Stimulated activated CD8-positive, alpha-beta memory T cell treated with anti-CD3 and anti-CD28 coated beads, Interleukin-4, amount 100 ng/mL, for 4 hours (primary cell): ENCODE results near the gene KCNK15.

ENCODE experiments used
- DNase-seq, 2 donors: peaks; one replicate each; pipeline ENCODE4 v3.0.0-alpha.2; 2020; ENCODE audit warnings: low read depth in 2 of 2, low spot score in 1 of 2

The KCNK15 gene

DNA sequence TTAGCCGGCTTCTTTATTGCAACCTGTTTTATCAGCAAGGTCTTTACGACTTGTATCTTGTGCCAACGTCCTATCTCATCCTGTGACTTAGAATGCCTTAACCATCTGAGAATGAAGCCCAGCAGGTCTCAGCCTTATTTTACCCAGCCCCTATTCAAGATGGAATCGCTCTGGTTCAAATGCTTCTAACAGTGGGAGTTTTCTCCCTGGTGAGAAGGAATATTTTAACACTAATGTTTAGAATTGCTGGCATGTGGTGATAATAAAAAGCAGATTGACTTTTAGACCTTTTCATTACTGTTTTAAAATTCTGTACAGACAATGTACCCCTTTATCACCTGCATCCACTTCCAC is 9.9 kb upstream of the KCNK15 start:
- DNase-seq, result no peak

GRCh38 chr20:44736170-44737021 is 9.3 kb upstream of the KCNK15 start:
- no peak for DNase-seq

DNA sequence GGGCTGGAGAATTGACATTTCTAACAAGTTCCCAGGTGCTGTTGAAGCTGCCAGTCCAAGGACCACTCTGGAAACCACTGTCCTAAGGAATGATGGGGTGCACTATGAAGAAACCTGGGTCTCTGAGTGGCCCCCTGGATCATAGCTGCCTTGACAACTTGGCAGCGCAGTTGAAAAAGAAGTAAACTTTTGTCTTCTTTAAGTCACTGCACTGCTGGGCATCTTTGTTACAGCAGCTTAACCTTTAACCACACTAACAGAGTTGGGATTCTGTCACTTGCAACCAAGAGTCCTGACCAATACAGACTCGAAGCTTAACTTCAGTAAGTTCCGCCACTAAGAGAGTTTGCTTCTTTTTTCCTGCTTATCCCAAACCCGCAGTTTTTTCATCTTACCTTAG is 8.5 kb upstream of the KCNK15 start:
- no peak for DNase-seq

- DNase-seq, result no peak
These were observed 6.7 kb upstream of the KCNK15 start for GRCh38 chr20:44738813-44739477.

GRCh38 chr20:44739942-44740341 is 5.7 kb upstream of the KCNK15 start:
- DNase-seq, result no peak

DNA sequence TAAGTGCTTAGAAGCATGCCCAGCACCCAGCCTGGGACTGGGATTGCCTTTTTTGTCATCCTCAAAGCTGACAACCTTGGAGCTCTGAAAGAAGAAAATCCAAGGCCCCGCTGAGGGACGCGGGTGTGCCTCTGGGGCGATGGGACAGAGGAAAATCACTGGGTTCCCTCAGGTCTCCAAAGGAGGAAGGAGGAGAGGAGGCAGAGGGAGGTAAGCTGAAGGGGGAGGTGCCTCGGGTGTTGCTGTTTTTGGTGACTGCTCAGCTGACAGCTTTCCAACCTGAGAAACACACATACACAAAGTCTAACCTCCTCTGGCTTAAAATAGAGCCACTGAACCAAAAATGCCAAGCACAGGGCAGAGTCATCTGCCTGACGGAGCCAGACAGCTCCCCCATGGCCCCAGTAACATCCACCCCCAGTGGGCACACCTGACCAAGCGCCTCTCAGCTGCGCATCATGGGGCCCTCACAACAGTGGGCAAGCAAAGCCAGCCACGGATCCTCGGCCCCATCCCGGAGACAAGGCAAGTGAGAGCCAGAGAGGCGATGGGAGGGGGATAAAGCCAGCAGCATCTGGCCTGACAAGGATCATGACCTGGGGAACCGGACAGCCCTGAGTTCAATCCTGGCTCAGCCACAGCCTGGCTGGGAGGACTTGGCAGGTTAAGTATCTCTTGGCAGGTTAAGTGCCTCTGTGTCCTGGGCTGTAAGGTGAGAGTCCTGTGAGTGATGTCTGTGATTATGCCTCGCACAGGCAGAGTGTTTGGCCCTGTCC is 3.2 kb upstream of the KCNK15 start:
- DNase-seq, result no peak

GRCh38 chr20:44743080-44743701 is 2.5 kb upstream of the KCNK15 start:
- no peak for DNase-seq

- DNase-seq, result no peak
These were observed 1.6 kb upstream of the KCNK15 start for GRCh38 chr20:44743916-44744655.

DNA sequence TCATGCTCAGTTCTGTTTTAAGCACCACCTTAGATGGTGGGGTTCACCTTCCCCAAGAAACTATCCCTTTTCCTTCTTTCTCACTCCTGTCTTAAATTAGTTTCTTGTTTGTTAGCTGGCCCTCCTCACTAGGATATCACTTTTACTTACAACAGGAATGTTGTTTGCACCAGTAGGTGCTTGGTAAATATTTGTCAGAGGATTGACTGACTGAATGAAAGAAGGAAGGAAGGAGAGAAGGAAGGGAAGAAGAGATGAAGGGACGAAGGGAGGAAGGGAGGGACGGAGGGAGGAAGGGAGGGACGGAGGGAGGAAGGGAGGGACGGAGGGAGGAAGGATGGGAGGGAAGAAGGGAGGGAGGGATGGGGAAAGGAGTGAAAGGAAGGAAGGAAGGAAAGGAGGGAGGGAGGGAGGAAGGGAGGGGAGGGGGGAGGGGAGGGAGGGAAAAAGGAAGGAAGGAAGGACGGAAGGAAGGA is 505 bp upstream of the KCNK15 start:
- no peak for DNase-seq

GRCh38 chr20:44746367-44747165 is 901 bp downstream of the KCNK15 start:
- no peak for DNase-seq

DNA sequence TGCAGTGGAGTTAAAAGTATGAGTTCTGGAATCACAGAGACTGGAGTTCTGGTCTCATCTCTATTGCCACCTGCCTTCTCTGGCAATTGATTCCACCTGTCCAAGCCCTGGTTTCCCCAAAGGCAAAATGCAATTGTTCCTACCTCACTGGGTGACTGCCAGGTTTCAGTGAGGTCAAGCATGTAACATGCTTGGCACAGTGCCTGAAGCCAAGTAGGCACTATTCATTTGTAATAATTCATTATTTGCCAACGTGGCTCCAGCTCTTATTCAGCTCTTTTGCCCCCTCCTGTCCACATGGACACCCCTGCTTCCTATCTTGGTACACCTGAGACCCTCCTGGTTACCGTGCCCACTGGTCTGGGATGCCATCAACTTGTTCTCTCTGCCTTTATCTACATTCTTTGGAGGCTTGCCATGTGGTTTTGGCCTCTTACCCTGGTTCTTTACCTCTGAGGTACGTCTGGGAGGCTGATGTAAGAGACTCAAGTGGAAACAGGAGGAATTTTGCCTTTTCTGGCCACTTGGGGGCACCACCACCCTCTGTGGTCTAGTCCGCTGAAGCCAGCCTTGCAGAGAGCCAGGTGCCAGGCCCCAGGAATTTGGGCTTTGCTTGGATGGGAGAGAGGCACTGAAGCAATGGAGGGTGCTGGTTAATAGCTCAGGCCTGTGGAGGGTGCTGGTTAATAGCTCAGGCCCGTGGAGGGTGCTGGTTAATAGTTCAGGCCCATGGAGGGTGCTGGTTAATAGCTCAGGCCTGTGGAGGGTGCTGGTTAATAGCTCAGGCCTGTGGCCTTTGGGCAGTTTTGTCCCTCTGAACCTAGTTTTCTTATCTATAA is 1.7 kb downstream of the KCNK15 start:
- DNase-seq, result peak in 1 of 2 donors; percentile 26

DNA sequence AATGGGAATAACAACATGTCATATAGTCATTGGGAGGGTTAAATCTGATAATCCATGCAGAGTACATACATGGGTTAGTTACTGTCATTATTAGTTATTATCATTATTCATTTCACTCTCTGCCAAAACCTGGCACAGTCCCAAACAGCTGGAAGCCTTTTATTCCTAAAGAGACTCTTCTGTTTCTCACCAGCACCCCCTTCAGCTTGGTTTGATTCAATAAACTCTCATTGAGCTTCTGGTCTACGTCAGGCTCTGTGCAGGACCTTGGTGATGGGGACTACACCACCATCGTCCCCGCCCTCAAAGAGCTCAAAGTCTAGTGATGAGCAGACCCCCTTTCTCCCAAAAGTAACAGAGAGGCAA is 2.3 kb downstream of the KCNK15 start:
- DNase-seq, result no peak

GRCh38 chr20:44750081-44750805 is 4.6 kb downstream of the KCNK15 start:
- no peak for DNase-seq

DNA sequence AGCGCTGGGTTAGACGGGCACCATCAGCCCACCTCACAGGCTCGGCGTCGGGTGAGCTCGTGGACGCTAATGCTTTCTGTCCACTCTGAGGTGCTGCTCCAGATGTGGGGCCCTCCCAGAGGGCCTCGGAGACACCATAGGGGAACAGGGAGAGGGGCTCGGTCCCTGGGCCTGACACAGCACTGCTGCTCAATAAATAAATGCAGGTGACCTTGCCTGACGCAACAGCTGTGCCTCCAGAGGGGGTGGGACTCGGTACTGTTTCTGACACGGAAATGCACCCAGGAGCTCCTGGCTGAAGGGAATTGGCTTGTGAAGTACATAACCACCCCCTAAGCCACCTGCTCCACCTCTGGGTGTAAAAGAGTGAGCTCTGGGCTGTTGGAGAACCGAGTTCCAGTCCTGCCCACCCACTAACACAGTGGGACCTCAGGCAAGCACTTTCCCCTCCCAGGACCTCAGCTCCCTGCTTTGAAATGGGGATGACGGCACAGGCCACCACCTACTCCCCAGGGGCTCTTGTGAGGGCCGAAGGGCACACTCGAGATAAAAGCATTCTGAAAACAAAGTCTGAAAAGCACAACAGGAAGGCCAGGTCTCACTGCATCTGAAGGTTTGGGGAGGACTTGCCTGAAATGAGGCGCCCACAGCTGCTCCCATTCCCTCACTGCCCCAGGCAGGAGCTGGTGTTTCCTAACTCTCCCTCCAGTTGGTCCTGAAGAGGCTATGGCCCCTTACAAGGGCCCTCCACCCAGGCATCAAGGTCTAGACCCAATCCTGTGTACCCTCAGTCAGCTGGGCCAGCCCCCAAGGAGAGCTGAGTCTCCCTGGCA is 6.7 kb downstream of the KCNK15 start:
- DNase-seq, result no peak

GRCh38 chr20:44754554-44754953 is 8.9 kb downstream of the KCNK15 start:
- DNase-seq, result no peak

DNA sequence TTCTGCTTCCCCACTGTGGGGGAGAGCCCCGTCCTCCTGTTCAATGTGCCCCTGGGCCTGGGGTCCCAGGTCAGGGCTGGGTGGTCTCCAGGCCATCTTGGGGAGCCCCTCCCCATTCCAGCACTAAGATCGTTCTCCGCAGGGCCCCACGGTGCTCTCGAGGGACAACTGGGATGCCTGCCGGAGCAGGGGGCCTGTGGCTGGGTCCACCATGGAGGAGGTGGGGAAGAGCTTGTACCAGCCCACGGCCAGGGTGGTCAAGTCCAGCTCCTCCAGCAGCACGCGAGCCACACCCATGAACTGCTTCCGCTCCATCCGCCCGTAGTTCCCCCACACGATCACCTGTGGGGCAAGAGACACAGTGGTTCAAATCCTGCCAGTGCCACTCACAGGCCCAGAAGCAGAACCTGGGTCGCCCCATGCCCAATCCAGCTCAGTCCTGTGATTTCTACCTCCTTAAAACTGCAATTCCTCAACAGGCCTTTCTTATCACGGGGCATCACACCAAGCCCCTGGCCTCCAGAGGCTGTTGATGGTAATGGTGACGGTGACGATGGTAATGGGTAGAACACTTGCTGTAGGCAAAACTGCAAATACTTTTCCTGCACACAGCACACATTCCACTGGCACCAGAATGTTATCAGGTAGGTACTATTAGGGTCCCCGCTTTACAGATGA is 10.5 kb downstream of the KCNK15 start:
- DNase-seq, result no peak

GRCh38 chr20:44756956-44757355 is 11.3 kb downstream of the KCNK15 start:
- DNase-seq, result no peak
